AG20443 (cell line): Measurements from ENCODE around the gene INTU.
"Not testable (repeated sequence)": the region's sequence is repeated elsewhere in the genome, so short reads cannot be mapped to it uniquely, and the experiment has no call there.

Experiments
- DNase-seq: peaks from one replicate; pipeline ENCODE4 v3.0.0; 2012; ENCODE audit warnings: low spot score, mixed read lengths

Gene INTU

DNA sequence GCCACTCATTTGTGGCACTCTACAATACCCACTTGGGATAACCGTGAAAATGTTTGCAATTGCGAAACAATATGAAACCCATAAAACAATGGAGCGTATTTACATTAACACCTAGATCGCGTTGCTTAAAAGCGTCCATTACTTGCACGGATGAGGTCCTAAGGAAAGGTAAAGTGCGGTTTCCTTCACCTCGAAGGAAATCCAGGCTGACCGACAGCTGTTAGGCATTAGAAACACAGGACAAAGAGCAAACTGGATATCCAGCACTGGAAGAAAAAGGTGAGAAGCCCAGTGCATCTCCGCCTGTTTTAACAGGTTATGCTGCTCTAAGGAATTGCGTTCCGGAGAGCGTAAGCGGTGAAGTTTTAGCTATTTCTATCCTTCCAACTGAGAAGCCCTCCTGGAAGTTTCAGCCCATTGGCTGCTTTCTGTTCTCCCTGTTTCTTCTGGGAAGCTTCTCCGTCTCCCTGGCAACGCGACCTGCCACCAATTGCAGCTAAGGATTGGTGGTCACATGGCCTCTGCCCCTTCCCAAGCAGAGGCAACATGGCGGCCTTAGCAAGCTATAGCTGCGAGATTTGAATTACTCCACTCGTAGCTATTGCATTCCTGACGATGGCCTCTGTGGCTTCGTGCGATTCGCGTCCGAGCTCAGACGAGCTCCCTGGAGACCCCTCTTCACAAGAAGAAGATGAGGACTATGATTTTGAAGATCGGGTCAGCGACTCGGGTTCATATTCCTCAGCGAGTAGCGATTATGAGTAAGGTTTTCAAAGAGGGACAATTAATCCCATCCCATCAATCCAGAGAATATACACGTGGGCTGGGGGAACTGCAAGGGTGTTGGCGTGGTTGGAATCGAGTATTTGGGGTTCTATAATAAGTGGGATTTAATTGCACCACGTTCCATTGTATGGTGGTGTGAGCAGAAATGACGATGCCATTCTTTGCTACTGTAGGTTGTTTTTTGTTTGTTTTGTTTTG, at the start of gene INTU:
INTU (plus strand) TSS at position 538 of the 984 bp plus-strand sequence; CDS start at position 616, 78 bp downstream.
- DNase-seq: peak; percentile 96

DNA sequence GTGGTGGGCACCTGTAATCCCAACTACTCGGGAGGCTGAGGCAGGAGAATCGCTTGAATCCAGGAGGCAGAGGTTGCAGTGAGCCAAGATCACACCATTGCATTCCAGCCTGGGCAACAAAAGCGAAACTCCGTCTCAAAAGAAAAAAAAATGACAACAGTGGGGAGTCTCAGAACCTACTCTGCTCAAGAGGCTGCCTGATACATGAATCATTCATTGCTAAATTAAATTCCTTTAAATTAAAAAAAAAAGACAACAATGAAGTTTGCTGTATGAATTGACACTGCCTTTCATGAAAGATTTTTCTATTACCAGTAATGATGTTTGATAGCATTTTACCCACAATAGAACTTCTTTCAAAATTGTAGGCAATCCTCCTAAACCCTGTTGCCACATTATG, 46.3 kb upstream of the INTU start:
- not testable (repeated sequence) for DNase-seq

DNA sequence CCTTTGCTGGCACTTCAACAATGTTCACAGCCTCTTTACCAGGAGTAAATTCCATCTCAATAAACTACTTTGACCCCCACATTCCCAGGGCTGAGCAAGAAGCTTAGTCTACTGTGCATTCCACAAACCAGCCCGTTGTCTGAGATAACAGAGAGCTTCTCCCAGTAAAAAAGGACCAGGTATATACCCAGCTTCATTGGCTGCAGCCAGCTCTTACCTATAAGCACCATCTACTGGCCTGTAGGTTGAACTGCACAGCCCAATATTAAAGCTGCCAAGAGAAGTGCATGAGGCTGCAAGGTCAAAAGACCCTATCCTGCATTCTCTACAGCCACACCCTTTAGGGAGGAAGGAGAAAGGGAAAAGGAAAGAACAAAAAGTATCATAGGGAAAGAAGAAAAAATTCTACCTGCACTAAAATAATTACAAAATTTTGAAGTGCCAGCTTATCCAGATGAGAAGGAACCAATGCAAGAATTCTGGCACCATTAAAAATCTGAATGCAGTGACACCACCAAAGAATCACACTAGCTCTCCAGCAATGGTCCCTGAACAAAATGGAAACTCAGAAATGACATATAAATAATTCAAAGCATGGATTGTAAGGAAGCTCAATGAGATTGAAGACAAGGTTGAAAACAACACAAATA, 45.7 kb upstream of the INTU start:
- peak; percentile 25 for DNase-seq

DNA sequence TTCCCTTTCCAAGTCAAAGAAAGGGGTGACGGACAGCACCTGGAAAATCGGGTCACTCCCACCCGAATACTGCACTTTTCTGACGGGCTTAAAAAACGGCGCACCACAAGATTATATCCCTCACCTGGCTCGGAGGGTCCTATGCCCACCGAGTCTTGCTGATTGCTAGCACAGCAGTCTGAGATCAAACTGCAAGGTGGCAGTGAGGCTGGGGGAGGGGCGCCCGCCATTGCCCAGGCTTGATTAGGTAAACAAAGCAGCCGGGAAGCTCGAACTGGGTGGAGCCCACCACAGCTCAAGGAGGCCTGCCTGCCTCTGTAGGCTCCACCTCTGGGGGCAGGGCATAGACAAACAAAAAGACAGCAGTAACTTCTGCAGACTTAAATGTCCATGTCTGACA, 43.6 kb upstream of the INTU start:
- not testable (repeated sequence) for DNase-seq

DNA sequence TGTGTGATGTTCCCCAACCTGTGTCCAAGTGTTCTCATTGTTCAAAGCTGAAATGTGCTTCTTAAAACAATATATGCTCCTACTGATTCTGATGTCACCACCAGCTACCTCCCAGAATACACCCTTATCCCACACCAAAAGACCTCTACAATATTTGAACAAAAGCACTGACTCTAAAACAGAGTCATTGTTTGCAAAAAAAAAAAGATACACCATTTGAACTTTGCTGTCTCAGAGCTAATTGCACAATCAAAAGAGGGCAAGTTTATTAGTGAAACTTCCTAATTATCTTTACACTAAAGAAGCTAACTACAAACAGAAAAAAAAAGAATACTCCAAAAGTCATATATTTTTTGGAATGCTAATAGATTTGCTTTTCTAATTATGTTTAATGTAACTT, 34.1 kb upstream of the INTU start:
- no peak for DNase-seq

DNA sequence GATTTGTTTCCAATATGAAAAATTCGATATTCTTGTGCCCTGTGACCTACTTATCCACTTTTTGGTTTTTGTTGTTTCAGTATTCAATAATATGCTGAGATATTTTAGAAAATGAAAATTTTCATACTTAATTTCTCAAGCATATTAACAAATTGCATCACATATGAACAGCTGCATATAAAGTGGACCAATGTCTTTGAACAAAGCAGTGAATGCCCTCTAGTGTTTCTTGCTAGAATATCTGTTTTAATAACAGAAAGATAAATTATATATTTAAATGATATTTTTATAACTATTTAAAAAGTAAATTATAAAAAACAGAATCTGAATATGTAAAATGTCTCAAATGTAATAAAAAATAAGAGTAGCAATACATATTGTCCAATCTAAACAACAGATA, 31.7 kb upstream of the INTU start:
- peak; percentile 29 for DNase-seq

DNA sequence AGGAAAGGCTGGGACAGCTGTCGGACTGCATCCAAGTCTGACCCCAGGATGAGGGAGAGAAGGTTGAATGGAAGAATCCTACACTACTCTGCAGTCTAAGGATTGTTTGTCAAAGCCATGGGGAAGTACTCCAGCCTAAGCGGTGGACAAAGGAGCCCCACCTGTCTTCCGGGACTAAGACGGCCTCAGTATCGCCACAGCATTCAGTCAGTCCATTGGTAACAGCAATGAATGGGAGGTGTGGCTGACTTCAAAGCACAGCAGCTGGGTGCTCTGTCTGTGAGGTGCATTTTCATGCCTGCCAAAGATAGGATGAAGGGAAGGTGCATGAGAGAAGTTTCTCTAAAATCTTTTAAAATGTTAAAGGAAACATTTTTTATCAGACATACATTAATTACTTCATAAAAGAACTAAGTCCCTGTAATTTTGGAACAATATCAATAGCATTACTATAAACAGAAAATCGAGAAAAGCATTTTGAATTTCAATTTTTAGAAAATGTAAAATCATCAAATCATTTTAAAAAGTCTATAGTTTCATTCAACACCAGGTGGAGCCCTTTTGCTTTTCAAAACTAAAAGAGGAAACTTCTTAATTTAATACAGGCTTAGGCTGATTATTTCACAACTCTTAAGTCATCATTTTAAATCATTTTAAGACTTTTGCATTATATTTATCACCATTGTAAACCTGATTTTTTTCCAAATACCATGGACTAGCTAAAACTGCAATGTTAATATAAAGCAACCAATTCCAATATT, 27.6 kb upstream of the INTU start:
- DNase-seq: peak; percentile 34

DNA sequence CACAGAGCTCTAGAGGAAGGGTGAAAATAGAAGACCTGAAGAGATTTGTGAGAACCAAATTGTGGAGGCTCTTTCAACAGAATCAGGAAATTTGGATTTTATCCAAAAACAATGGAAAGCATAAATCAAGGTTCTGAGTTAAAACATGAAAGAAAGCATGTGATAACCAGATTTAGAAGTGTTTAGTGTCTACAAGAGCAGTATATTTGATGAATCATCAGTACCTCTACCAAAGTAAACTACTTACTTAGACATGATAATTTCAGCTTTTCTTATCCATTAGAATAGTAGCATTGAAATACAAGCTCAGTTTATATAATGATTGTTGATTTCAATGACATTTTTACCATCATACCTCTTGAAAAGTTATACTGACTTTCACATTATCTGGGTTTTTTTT, 25.9 kb upstream of the INTU start:
- DNase-seq: no peak

DNA sequence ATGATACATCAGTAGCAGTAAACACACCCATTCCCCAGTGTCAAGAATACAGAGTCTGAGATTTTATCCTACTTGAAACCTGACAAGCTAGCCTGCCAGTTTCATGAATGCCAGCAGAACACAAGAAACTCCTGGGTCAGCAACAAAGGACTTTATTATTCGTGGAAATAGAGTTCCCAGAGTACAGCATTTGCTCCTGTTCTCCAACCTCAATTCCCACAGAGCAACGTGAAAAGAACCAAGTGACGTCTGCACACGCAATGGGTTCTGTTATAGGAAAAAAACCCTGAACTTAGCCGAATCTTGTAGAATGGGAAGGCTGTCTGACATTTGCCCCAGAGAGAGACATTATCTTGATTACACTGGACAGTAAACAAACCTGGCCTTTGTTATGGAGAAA, 23.3 kb upstream of the INTU start:
- DNase-seq: no peak

DNA sequence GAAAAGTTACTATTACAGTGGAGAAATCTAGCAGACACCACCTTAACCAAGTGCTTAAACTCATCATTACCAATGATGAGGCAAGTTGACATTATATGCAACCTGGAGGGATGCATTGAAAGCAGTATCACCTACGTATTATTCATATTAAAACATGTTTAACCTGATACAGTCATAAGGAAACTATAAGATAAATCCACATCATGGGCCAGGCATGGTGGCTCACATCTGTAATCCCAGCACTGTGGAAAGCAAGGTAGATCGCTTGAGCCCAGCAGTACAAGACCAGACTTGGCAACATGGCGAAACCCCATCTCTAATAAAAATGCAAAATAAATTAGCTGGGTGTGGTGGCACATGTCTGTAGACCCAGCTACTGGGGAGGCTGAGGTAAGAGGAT, 22.3 kb upstream of the INTU start:
- no peak for DNase-seq

DNA sequence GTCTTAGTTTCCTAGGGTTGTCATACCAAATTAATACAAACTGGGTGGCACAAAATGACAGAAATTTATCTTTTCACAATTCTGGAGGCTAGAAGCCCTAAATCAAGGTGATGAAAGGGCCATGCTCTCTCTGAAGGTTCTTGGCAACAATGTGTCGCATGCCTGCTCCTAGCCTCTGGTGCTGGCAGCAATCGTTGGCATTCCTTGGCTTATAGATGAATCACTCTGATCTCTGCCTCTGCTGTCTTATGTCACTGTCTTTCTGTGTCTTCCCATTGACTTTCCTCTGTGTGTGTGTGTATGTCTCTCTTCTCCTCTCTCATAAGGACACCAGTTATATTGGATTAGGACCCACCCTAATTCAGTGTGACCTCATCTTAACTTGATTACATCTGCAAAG, 15.9 kb upstream of the INTU start:
- no peak for DNase-seq

DNA sequence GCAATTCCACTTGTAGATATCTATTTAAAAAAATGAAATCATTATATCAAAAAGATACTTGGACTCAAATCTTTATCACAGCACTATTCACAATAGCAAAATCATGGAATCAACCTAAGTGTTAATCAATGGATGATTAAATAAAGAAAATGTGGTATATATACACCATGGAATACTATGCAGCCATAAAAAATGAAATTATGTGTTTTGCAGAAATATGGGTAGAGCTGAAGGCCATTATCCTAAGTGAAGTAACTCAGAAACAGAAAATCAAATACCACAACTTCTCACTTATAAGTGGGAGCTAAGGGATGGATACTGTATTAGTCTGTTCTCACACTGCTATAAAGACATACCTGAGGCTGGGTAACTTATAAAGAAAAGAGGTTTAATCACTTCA, 14.3 kb upstream of the INTU start:
- DNase-seq: no peak

DNA sequence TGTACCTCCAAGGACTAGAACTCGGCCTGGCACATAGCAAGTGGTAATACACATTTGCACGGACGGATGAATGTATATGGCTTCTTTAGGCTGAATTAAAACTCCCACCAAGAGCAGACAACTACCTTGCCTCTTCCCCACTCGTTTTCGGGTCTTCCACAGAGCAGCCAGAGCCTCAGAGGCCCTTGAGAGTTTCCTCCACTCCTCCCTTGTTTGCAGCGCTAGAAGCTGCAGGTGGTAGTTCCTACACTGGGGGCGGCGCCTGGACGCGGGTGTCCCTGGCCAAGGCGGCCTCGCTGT, 10.2 kb upstream of the INTU start:
- no peak for DNase-seq

DNA sequence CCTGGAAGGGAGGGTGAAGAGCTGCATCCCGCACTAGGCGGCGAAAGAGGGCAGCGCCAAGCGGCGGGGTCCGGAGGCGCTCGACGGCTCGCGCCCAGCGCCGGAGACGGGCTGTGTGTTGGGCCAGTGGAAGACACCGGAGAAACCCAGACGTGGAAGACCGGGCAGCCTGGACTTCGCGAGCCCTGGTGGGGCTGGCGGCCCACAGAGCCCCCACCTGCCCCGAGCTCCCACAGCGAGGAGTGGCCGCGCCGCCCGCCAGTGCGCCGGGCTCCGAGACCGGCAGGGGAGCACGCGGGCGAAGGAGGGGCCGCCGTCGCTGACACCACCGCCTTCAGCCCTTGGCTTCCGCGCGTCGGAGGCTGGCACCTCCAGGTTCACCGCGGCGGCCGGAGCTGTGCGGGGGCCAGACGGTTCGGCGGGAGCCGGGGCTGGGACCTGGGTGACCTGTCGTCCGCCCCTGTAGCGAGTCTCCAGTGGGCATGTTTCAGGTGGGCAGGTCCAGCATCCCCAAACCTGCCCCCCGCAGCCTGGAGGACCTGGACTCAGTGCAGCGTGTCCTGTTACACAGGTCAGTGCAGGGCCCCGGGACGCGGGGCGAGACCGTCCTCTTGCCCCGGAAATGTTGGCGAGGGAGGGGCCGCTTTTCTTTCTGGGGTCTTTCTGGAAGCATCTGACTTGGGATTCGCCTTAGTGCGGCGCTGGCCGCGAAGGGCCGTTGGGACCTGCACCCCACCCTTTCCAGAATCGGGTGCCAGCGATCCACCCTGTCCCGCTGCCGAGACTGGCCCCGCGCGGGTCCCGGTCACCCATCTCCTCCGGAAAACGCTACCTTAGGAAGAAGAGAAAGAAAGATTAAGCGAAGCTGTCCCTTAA, 9.6 kb upstream of the INTU start:
- peak; percentile 55 for DNase-seq

DNA sequence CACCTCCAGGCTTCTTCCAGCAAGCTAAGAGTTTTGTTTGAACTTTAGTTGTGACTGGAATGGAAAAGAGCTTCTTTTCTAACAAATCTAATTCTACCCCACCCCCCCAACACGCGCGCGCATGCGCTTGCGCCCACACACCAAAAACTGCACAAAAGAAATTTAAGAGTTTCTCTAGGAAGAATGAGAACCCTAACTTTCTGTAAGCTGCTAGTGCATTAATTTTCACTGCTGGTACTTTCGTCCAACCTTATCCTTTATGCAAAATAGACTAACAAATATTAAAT, 9.0 kb upstream of the INTU start:
- DNase-seq: peak; percentile 82

DNA sequence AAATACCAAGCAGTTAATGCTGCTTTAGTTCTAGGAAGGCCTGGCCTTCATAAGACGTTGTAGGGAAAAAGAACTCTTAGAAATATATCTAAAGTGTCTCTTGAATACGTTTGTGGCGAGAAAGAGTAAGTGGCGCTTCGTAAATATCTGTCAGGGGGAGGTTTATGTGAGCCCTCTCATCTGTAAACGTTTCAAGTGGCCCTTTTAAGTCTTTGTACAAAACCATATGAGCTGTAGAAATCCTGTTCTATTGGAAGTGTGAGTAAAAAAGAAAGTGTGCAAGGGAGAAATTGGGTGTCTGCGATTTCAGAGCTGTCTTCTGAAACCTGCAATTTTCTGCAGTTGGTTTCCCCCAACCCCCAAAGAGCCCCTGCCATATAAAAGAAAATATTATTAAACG, 8.6 kb upstream of the INTU start:
- DNase-seq: no peak

DNA sequence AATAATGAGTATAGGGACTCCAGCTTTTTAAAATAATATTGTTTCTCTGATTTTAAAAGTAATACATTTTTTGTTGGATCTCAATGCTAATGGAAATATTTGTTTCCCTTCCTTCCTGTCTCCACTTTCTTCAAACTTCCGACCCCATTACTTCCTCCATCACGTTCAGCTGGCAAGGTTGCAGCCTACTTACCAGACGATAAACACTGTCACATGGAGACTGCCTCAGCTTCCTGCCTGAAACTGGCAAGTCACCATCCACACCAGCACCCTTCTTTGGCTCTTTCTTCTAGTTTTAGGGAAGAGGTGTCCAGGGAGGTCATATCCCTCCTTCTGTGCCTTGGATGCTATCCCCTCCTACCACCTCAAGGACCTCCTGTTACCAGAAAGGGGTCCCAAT, 3.4 kb upstream of the INTU start:
- no peak for DNase-seq

DNA sequence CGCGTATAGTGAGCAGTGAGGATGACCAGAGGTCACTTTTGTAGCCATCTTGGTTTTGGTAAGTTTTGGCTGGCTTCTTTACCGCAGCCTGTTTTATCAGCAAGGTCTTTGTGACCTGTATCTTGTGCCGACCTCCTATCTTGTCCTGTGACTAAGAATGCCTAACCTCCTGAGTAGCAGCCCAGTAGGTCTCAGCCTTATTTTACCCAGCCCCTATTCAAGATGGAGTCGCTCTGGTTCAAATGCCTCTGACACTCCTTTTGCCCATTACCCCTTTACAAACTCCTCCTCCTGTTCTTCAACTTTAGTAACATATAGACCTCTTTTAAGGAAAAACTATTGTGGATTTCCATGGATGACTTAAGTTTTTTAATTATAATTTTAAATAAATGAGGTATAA, 2.6 kb upstream of the INTU start:
- DNase-seq: no peak

DNA sequence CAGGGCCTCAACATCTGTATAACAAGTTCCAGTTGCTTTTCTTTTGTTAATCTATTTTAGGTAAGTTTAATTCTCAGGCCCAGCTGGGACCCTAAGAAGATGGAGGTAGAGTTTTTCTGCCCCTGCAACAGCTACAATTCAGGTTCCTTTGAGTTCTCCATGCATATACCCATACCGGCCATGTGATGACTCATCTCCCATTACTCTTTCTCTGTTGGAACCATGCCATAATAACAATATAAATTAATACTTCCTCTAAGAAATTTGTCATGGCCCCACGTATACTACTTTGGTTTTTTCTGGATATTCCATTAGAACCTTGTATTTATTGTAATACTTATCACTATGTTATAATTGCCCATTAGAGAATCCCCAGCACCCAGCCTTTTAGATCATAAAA, 1.3 kb upstream of the INTU start:
- DNase-seq: no peak

DNA sequence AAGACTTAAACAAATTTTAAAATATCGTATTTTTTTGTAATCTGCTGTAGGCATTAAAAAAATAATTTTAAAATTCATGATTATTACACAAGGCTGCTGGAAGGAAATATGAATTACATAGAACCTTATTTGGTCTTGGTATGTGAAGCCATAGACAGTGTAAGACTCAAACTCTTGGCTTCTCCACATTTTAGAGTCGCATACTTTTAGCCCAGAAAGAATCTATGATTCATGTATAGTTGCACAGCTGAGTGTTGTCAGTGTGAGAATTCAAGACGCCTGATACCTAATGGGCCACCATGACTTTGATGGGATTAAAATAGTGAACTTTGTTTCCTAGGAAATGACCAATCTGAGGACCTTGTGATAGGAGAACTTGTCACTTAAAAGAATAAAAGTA, 1.4 kb downstream of the INTU start:
- DNase-seq: peak; percentile 18

DNA sequence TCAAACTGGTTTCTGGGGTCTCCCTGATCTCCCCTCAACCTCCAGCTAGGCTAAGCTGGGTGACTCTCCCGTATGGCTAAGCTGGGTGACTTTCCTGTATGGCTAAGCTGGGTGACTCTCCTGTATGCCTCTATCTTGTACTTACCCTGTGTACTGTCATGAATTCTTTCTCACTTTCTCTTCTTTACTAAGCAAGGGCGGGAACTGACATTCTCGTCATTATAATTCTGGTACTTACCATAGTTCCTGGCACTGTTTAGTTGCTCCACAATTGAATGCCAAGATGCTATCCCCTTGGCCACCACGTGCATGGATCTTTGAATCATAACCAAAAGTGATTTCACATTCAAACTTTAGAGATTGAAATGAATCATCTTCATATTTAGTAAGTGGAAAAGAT, 8.8 kb downstream of the INTU start:
- peak; percentile 17 for DNase-seq

DNA sequence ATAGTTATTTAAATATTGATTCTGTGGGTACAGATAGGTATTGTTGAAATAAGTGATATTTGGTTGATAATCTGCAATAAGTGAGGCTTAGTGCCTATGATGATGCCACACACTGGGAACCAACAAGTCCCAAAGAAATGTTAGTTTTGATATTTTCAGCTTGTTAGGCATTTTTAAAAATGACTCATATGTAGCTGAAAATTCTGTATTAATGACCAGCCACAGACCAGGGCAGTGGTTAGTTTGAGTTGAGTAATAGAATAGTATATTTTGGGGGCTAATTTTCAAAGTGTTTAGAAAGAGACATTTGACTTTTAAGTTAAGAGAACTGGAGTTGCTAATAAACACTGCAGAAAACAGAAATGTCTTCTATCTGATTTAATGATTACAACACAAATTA, 9.4 kb downstream of the INTU start:
- DNase-seq: peak; percentile 32
